B cell (primary cell): ENCODE measurements around the gene PRSS8. TPM values are rescaled to one million over a fixed set of nuclear protein-coding genes. Genes with fewer than 3 reads are reported as not detected.

Experiments
- ATAC-seq: fragments of 200-7000 bp; cut with Tn5 transposase; one replicate; pipeline ENCODE4 v1.10.0; 2021; ENCODE audit warnings: low read depth, mild to moderate bottlenecking, moderate number of reproducible peaks, moderate library complexity
- CTCF ChIA-PET: fragments of 350-600 bp; sonication (Branson Sonifier 250); formaldehyde crosslinking; loops from one replicate; lab custom pipeline; 2021; ENCODE audit warnings: antibody characterized with exemption, inconsistent platforms; lab: Charles Lee
- POLR2A ChIA-PET: fragments of 350-600 bp; sonication (Branson Sonifier 250); formaldehyde crosslinking; loops from one replicate; lab custom pipeline; 2021; ENCODE audit warnings: antibody characterized with exemption; lab: Charles Lee
- DNase-seq: peaks from one replicate; pipeline ENCODE4 v3.0.0; 2013
- H2AFZ ChIP-seq: 2 replicates; pipeline ENCODE4 v1.6.1; 2012; ENCODE audit warnings: mild to moderate bottlenecking, low read depth, low read length; ENCODE audit not compliant: insufficient read depth, poor library complexity, severe bottlenecking
- H3K27ac ChIP-seq, 2 donors: 1 replicate in 1 of 2; 2 replicates in 1 of 2; pipeline ENCODE4 v1.5.1; 2012 to 2013; ENCODE audit warnings: low read length in 2 of 2, mild to moderate bottlenecking in 2 of 2, moderate library complexity in 1 of 2
- H3K27me3 ChIP-seq, 4 experiments: fragments of 200-600 bp in 1 of 4; sonication (generic) in 1 of 4; replicated peaks in 1 of 4; 1 replicate in 2 of 4; 2 replicates in 2 of 4; pipeline versions ENCODE4 v1.6.1 to v1.7.0; 2013 to 2016; ENCODE audit warnings: low read length in 3 of 4, mild to moderate bottlenecking in 2 of 4, mixed read lengths in 1 of 4, moderate library complexity in 1 of 4; ENCODE audit not compliant: insufficient read depth in 4 of 4, control insufficient read depth in 3 of 4; ENCODE audit errors: control extremely low read depth in 1 of 4
- H3K36me3 ChIP-seq, 2 experiments: replicated peaks in 1 of 2; 1 replicate in 1 of 2; 2 replicates in 1 of 2; pipeline versions ENCODE4 v1.6.1 to v1.7.1; 2013; ENCODE audit warnings: low read length in 1 of 2; ENCODE audit not compliant: insufficient read depth in 2 of 2, control insufficient read depth in 1 of 2; ENCODE audit errors: control extremely low read depth in 1 of 2, extremely low read depth in 1 of 2
- H3K4me1 ChIP-seq, 2 donors: fragments of 200-600 bp in 1 of 2; sonication (generic) in 1 of 2; 1 replicate in 1 of 2; 2 replicates in 1 of 2; pipeline versions ENCODE4 v1.5.1 to v1.6.1; 2013 to 2017; ENCODE audit warnings: low read length in 2 of 2; ENCODE audit not compliant: control insufficient read depth in 2 of 2, insufficient read depth in 2 of 2
- H3K4me2 ChIP-seq: replicated peaks from 2 replicates; pipeline ENCODE3; 2012; ENCODE audit warnings: mild to moderate bottlenecking, low read depth, low read length; ENCODE audit not compliant: poor library complexity, severe bottlenecking
- H3K4me3 ChIP-seq, 5 experiments: fragments of 200-600 bp in 1 of 5; sonication (generic) in 1 of 5; 1 replicate in 3 of 5; 2 replicates in 2 of 5; pipeline versions ENCODE4 v1.5.1 to v1.7.0; 2011 to 2016; ENCODE audit warnings: low read length in 4 of 5, mild to moderate bottlenecking in 4 of 5, low read depth in 2 of 5, control low read depth in 1 of 5, moderate library complexity in 1 of 5; ENCODE audit not compliant: insufficient read depth in 1 of 5; ENCODE audit errors: control extremely low read depth in 1 of 5, extremely low read depth in 1 of 5
- H3K79me2 ChIP-seq: fragments of 200-600 bp; sonication (generic); one replicate; pipeline ENCODE4 v1.6.0; 2016; ENCODE audit warnings: low read length; ENCODE audit not compliant: control insufficient read depth, insufficient read depth
- H3K9ac ChIP-seq: fragments of 200-600 bp; sonication (generic); 2 replicates; pipeline ENCODE4 v1.6.1; 2017; ENCODE audit warnings: mild to moderate bottlenecking, low read length, moderate library complexity
- H3K9me3 ChIP-seq, 3 donors: one replicate each; pipeline versions ENCODE4 v1.6.1 to v1.7.1; 2013; ENCODE audit warnings: low read length in 2 of 3; ENCODE audit not compliant: control insufficient read depth in 2 of 3, insufficient read depth in 1 of 3; ENCODE audit errors: control extremely low read depth in 1 of 3
- H4K20me1 ChIP-seq: 2 replicates; pipeline ENCODE4 v1.6.0; 2012; ENCODE audit warnings: mild to moderate bottlenecking, low read length; ENCODE audit not compliant: insufficient read depth, control insufficient read depth, poor library complexity, severe bottlenecking
- H3K27ac Mint-ChIP-seq: one replicate; pipeline ENCODE4 v1.8.0; 2021; ENCODE audit warnings: mixed read lengths
- H3K27me3 Mint-ChIP-seq: one replicate; pipeline ENCODE4 v1.8.0; 2021; ENCODE audit warnings: mixed read lengths
- H3K4me1 Mint-ChIP-seq: one replicate; pipeline ENCODE4 v1.8.0; 2021; ENCODE audit warnings: mixed read lengths
- H3K4me3 Mint-ChIP-seq: one replicate; pipeline ENCODE4 v1.8.0; 2021; ENCODE audit warnings: mixed read lengths
- H3K9me3 Mint-ChIP-seq: one replicate; pipeline ENCODE4 v1.8.0; 2022; ENCODE audit warnings: mixed read lengths; ENCODE audit not compliant: insufficient read depth
- EZH2 ChIP-seq: IDR thresholded peaks from 2 replicates; pipeline ENCODE4 v1.6.1; 2012; ENCODE audit warnings: borderline replicate concordance, low read depth, mild to moderate bottlenecking, moderate library complexity, low read length; ENCODE audit not compliant: insufficient read depth, poor library complexity, severe bottlenecking
- WGBS: methylation state at CpG from one replicate; pipeline ENCODE4 v1.1.5; 2013; ENCODE audit warnings: missing lambda C conversion rate; ENCODE audit not compliant: insufficient coverage; 5-methylcytosine and 5-hydroxymethylcytosine counted together
- intact Hi-C: fragments of 100-400 bp; cut with micrococcal nuclease; formaldehyde crosslinking; loops from one replicate; pipeline ENCODE4 v1.10.0; 2022
- polyA plus RNA-seq: library from polyadenylated mRNA; depleted of rRNA; stranded (reverse); fragments of >200 nt; gene quantifications from 2 replicates; pipeline ENCODE4 v1.2.3, GENCODE V29; 2012
- total RNA-seq, 2 donors: library from RNA; stranded (reverse); fragments of 120-200 nt in 1 of 2; gene quantifications; 1 replicate in 1 of 2; 2 replicates in 1 of 2; pipeline versions ENCODE4 v1.2.3 to v1.2.4, GENCODE V29; 2013 to 2022
- TF ChIP-seq, protein P1 (sequence below): fragments of 200-600 bp; IDR thresholded peaks from one replicate; pipeline ENCODE4 v1.8.0; 2022; ENCODE audit warnings: antibody characterized with exemption, mild to moderate bottlenecking

PRSS8 gene
- total and polyA plus RNA-seq, 2 donors (not counting 1 experiment from before 2014, with no cell fraction given), result not detected

GRCh38 chr16:31179747-31180459 is 44.4 kb upstream of the PRSS8 start, which contains the start of gene FUS:
TSS of gene FUS (plus strand) at chr16:31180139. CDS start at chr16:31180215, 76 bp downstream.
- WGBS, result under 1% methylated on average over 64 of the region's 69 CpGs
- intact Hi-C loops, result loop anchor here (1.0 to 10.0 kb wide), 5 partner anchors 21 to 695 kb away; partner anchors contain the start of genes BCKDK, STX4 and ZNF267
- no peaks in the 10 kb centered on the region for H3K9me3 Mint-ChIP-seq
- peak; percentile 98 for DNase-seq
- peak within 1 kb of the TSS; percentile 99 for H3K4me3 Mint-ChIP-seq
- Histone ChIP-seq H3K4me1 (peaks cover 41 to 56% of the 10 kb centered on the region in 2 donors), H2AFZ (peak within 1 kb of the TSS; percentile 96), H3K9me3 (no peaks in the 10 kb centered on the region), H3K4me3 (peak within 1 kb of the TSS; percentile 58 to 98 (median 91)), H3K9ac (peak within 1 kb of the TSS; percentile 96), H3K27ac (peak within 1 kb of the TSS; percentile 90 to 93), H3K27me3 (no peaks in the 10 kb centered on the region), H3K4me2 (peak within 1 kb of the TSS; percentile 87), H4K20me1 (peaks cover 44% of the 10 kb centered on the region), H3K36me3 (peaks cover 7 to 27% of the 10 kb centered on the region in 2 experiments), H3K79me2 (peaks cover 63% of the 10 kb centered on the region)
- POLR2A ChIA-PET, result interaction anchor here (0.6 to 3.3 kb wide), 25 partner anchors 14 to 694 kb away, joined by 3 to 44 read pairs (median 5); partner anchors contain the start of genes ARMC5, ITGAM, KAT8 and PYCARD
- no peak for TF ChIP-seq EZH2
- TF ChIP-seq, protein P1, sequence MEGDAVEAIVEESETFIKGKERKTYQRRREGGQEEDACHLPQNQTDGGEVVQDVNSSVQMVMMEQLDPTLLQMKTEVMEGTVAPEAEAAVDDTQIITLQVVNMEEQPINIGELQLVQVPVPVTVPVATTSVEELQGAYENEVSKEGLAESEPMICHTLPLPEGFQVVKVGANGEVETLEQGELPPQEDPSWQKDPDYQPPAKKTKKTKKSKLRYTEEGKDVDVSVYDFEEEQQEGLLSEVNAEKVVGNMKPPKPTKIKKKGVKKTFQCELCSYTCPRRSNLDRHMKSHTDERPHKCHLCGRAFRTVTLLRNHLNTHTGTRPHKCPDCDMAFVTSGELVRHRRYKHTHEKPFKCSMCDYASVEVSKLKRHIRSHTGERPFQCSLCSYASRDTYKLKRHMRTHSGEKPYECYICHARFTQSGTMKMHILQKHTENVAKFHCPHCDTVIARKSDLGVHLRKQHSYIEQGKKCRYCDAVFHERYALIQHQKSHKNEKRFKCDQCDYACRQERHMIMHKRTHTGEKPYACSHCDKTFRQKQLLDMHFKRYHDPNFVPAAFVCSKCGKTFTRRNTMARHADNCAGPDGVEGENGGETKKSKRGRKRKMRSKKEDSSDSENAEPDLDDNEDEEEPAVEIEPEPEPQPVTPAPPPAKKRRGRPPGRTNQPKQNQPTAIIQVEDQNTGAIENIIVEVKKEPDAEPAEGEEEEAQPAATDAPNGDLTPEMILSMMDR, result no peak
- no peaks in the 10 kb centered on the region for H3K27me3 Mint-ChIP-seq
- CTCF ChIA-PET, result interaction anchor here (0.6 to 2.3 kb wide), 8 partner anchors 19 to 328 kb away, joined by 3 to 17 read pairs (median 4); partner anchors contain the start of genes KAT8, PYCARD and RUSF1
- peak; percentile 71 for ATAC-seq
- peak within 1 kb of the TSS; percentile 100 for H3K27ac Mint-ChIP-seq
- peaks cover 58% of the 10 kb centered on the region for H3K4me1 Mint-ChIP-seq
